ENCODE data around the gene PANK1.

The PANK1 gene

DNA sequence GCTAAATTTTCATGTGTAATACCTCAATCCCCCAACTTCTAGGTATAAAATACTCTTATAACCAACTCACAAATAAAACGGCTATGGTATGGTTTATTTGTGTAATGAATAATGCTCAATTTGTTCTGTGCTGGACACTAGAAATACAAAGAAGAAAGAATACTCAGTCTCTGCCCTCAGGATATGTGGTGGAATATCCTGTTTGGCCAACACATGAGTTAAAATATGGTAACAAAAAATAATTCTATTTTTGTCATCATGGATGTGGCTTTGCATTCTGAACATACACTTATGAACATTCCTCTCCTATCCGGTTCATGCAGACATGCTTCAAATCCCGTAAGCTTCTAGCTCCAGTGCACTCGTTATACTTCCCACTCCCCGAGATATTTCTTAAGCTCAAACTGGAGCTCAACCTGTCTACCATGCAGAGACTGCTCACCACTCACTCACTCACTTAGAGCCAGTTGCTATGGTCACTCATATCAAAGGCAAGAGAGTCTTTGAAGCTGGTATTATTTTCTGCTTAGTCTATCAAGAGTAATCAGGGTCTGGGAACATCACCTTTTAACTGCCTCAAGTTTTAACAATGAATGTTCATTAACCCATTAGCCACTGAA, 55.8 kb downstream of the PANK1 start:
- H3K36me3 ChIP-seq (ENCODE audit: insufficient read depth, low read length), result peaks cover 2% of the 10 kb centered on the region
- no peak overlapping the region for H3K9ac ChIP-seq (ENCODE audit: low read depth, low read length)
- no peaks in the 10 kb centered on the region for H3K9me3 ChIP-seq (replicated peaks; ENCODE audit: low read length)
- H3K4me1 ChIP-seq (ENCODE audit: control insufficient read depth, insufficient read depth, low read length), result peaks cover 27% of the 10 kb centered on the region
- H3K27me3 ChIP-seq (ENCODE audit: control insufficient read depth, insufficient read depth, low read length), result no peaks in the 10 kb centered on the region
- no peak overlapping the region for H3K4me2 ChIP-seq (ENCODE audit: low read length)
- no peak overlapping the region for H3K4me3 ChIP-seq (ENCODE audit: low read length)

- H3K4me2 ChIP-seq (ENCODE audit: low read length), result no peak overlapping the region
- H3K4me1 ChIP-seq (ENCODE audit: control insufficient read depth, insufficient read depth, low read length), result peaks cover 27% of the 10 kb centered on the region
- no peaks in the 10 kb centered on the region for H3K27me3 ChIP-seq (ENCODE audit: control insufficient read depth, insufficient read depth, low read length)
- H3K9ac ChIP-seq (ENCODE audit: low read depth, low read length), result no peak overlapping the region
- no peak overlapping the region for H3K4me3 ChIP-seq (ENCODE audit: low read length)
- H3K9me3 ChIP-seq (replicated peaks; ENCODE audit: low read length), result no peaks in the 10 kb centered on the region
- peaks cover 2% of the 10 kb centered on the region for H3K36me3 ChIP-seq (ENCODE audit: insufficient read depth, low read length)
These were observed 56.4 kb downstream of the PANK1 start for GRCh38 chr10:89588671-89589070.

DNA sequence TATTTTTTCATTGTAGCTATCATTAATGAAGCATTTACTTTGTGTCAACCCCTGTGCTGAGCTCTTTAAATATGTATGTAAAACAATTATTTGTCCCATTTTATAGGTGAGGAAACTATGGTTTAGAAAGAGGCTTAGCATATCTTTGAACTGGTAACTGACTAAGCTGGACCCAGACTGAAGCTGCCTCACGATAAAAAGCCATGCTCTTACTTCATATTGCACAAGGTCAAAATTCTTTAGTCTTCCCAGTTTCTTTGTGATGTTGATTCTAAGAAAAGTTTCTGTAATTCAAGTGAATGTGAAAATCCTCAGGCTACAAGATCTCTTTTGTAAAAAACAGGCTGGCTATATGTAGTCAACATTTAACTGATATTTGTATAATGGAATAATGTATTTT, 63.0 kb downstream of the PANK1 start:
- Histone ChIP-seq H3K4me2 (ENCODE audit: low read length) (no peak overlapping the region), H3K9me3 (replicated peaks; ENCODE audit: low read length) (no peaks in the 10 kb centered on the region), H3K36me3 (ENCODE audit: insufficient read depth, low read length) (peaks cover 2% of the 10 kb centered on the region), H3K4me1 (ENCODE audit: control insufficient read depth, insufficient read depth, low read length) (no peaks in the 10 kb centered on the region), H3K4me3 (ENCODE audit: low read length) (no peak overlapping the region), H3K27me3 (ENCODE audit: control insufficient read depth, insufficient read depth, low read length) (no peaks in the 10 kb centered on the region), H3K9ac (ENCODE audit: low read depth, low read length) (no peak overlapping the region)

DNA sequence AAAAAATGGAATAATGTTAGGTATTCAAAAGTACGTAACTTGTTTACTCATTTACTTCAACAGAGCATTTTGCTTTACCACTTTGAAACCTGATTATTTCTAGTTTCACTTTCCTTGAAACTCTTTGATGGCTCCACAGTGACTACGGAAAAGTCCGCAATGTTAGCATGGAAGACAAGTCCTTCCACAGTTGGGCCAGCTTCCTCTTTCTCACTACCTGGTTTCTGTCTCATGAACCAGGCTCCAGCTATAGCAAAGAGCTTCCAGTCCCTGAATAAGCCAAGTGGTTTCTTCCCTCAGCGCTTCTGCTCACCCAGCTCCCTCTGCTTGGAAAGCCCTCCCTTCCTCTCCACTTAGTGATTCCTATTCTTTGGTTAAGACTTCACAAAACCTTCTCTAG, 64.8 kb downstream of the PANK1 start:
- Histone ChIP-seq H3K4me3 (ENCODE audit: low read length) (no peak overlapping the region), H3K36me3 (ENCODE audit: insufficient read depth, low read length) (no peaks in the 10 kb centered on the region), H3K27me3 (ENCODE audit: control insufficient read depth, insufficient read depth, low read length) (no peaks in the 10 kb centered on the region), H3K9me3 (replicated peaks; ENCODE audit: low read length) (no peaks in the 10 kb centered on the region), H3K4me1 (ENCODE audit: control insufficient read depth, insufficient read depth, low read length) (peaks cover 3% of the 10 kb centered on the region), H3K4me2 (ENCODE audit: low read length) (no peak overlapping the region), H3K9ac (ENCODE audit: low read depth, low read length) (no peak overlapping the region)

- Histone ChIP-seq H3K4me3 (ENCODE audit: low read length) (no peak overlapping the region), H3K4me2 (ENCODE audit: low read length) (no peak overlapping the region), H3K4me1 (ENCODE audit: control insufficient read depth, insufficient read depth, low read length) (peaks cover 15% of the 10 kb centered on the region), H3K9ac (ENCODE audit: low read depth, low read length) (no peak overlapping the region), H3K27me3 (ENCODE audit: control insufficient read depth, insufficient read depth, low read length) (no peaks in the 10 kb centered on the region), H3K36me3 (ENCODE audit: insufficient read depth, low read length) (no peaks in the 10 kb centered on the region), H3K9me3 (replicated peaks; ENCODE audit: low read length) (no peaks in the 10 kb centered on the region)
These were observed 68.3 kb downstream of the PANK1 start for GRCh38 chr10:89576696-89577095.

DNA sequence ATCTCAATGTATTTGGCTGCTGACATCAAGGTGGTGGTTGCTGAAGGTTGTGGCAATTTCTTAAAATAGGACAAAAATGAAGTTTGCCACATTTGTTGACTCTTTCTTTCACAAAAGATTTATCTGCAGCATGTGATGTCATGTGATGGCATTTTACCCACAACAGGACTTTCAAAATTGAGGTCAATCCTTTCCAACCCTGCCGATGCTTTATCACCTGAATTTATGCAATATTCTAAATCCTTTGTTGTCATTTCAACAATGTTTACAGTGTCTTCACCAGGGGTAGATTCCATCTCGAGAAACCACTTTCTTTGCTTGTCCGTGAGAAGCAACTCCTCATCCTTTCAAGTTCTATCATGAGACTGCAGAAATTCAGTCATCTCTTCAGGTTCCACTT, 69.0 kb downstream of the PANK1 start:
- no peak overlapping the region for H3K4me2 ChIP-seq (ENCODE audit: low read length)
- H3K4me1 ChIP-seq (ENCODE audit: control insufficient read depth, insufficient read depth, low read length), result peaks cover 15% of the 10 kb centered on the region
- no peak overlapping the region for H3K9ac ChIP-seq (ENCODE audit: low read depth, low read length)
- no peak overlapping the region for H3K4me3 ChIP-seq (ENCODE audit: low read length)
- no peaks in the 10 kb centered on the region for H3K27me3 ChIP-seq (ENCODE audit: control insufficient read depth, insufficient read depth, low read length)
- H3K36me3 ChIP-seq (ENCODE audit: insufficient read depth, low read length), result no peaks in the 10 kb centered on the region
- no peaks in the 10 kb centered on the region for H3K9me3 ChIP-seq (replicated peaks; ENCODE audit: low read length)

GRCh38 chr10:89575031-89575430, 70.0 kb downstream of the PANK1 start:
- Histone ChIP-seq H3K4me3 (ENCODE audit: low read length) (no peak overlapping the region), H3K9ac (ENCODE audit: low read depth, low read length) (no peak overlapping the region), H3K36me3 (ENCODE audit: insufficient read depth, low read length) (no peaks in the 10 kb centered on the region), H3K4me2 (ENCODE audit: low read length) (peak overlapping the region; percentile 12), H3K4me1 (ENCODE audit: control insufficient read depth, insufficient read depth, low read length) (peaks cover 15% of the 10 kb centered on the region), H3K9me3 (replicated peaks; ENCODE audit: low read length) (no peaks in the 10 kb centered on the region), H3K27me3 (ENCODE audit: control insufficient read depth, insufficient read depth, low read length) (no peaks in the 10 kb centered on the region)

GRCh38 chr10:89574368-89574767, 70.7 kb downstream of the PANK1 start:
- Histone ChIP-seq H3K4me1 (ENCODE audit: control insufficient read depth, insufficient read depth, low read length) (peaks cover 15% of the 10 kb centered on the region), H3K27me3 (ENCODE audit: control insufficient read depth, insufficient read depth, low read length) (no peaks in the 10 kb centered on the region), H3K4me3 (ENCODE audit: low read length) (no peak overlapping the region), H3K9ac (ENCODE audit: low read depth, low read length) (no peak overlapping the region), H3K9me3 (replicated peaks; ENCODE audit: low read length) (no peaks in the 10 kb centered on the region), H3K4me2 (ENCODE audit: low read length) (peak overlapping the region; percentile 3), H3K36me3 (ENCODE audit: insufficient read depth, low read length) (no peaks in the 10 kb centered on the region)

DNA sequence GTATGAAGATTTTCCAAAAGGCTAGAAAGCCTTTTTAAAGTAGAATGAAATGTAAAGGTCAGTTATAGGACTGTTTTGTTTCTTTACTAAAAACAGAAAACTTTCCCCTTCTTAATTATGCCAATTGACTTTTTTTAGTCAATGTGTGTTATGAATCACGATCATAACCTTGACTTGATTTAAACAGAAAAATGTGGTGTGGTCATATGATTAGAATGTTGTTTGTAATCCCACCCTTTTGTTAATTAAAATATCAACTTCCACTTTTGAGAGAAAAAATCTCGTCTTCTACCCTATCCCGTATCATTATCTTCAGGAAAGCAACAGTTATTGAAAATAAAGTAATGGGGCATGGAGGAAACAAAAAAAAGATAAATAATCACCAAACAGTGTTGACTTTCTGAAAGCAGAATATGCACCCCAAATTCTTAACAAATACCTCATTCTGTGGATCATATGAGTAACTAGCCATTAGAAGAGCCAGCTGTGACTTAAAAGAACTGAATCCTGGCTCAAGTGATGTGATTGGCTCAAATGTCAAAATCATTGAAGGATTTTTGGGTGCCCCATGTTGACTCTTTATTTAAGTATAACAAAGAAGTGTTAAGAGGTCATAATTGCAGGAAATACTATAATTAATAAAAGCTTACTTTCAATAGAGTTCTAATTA, 77.3 kb downstream of the PANK1 start:
- H3K9ac ChIP-seq (ENCODE audit: low read depth, low read length), result no peak overlapping the region
- H3K27me3 ChIP-seq (ENCODE audit: control insufficient read depth, insufficient read depth, low read length), result no peaks in the 10 kb centered on the region
- H3K4me3 ChIP-seq (ENCODE audit: low read length), result no peak overlapping the region
- H3K9me3 ChIP-seq (replicated peaks; ENCODE audit: low read length), result no peaks in the 10 kb centered on the region
- H3K4me1 ChIP-seq (ENCODE audit: control insufficient read depth, insufficient read depth, low read length), result peaks cover 12% of the 10 kb centered on the region
- H3K36me3 ChIP-seq (ENCODE audit: insufficient read depth, low read length), result no peaks in the 10 kb centered on the region
- peak overlapping the region; percentile 33 for H3K4me2 ChIP-seq (ENCODE audit: low read length)

DNA sequence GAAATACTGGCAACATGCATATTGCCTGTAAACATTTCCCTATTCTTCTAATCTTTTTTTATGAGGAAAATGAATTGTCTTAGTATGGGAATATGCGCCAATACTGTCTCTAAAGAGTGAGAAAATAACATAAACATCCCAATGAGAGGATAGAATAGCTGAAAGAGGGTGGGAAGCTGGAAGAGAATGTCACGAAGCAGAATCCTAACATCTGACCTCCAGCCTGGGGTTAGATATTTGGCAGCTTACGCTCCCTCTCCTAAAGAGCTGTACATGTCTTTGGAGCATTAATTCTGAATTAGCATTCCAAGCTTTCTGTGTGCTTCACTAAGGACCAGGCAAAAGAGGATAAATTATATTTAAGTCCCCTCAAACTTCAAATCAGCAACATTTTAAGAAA, 78.0 kb downstream of the PANK1 start:
- Histone ChIP-seq H3K9me3 (replicated peaks; ENCODE audit: low read length) (no peaks in the 10 kb centered on the region), H3K4me3 (ENCODE audit: low read length) (no peak overlapping the region), H3K4me1 (ENCODE audit: control insufficient read depth, insufficient read depth, low read length) (peaks cover 12% of the 10 kb centered on the region), H3K36me3 (ENCODE audit: insufficient read depth, low read length) (no peaks in the 10 kb centered on the region), H3K4me2 (ENCODE audit: low read length) (peak overlapping the region; percentile 33), H3K27me3 (ENCODE audit: control insufficient read depth, insufficient read depth, low read length) (no peaks in the 10 kb centered on the region), H3K9ac (ENCODE audit: low read depth, low read length) (no peak overlapping the region)

- Histone ChIP-seq H3K27me3 (ENCODE audit: control insufficient read depth, insufficient read depth, low read length) (no peaks in the 10 kb centered on the region), H3K4me3 (ENCODE audit: low read length) (no peak overlapping the region), H3K4me1 (ENCODE audit: control insufficient read depth, insufficient read depth, low read length) (peaks cover 12% of the 10 kb centered on the region), H3K4me2 (ENCODE audit: low read length) (no peak overlapping the region), H3K9me3 (replicated peaks; ENCODE audit: low read length) (no peaks in the 10 kb centered on the region), H3K9ac (ENCODE audit: low read depth, low read length) (no peak overlapping the region), H3K36me3 (ENCODE audit: insufficient read depth, low read length) (no peaks in the 10 kb centered on the region)
These were observed 78.7 kb downstream of the PANK1 start for GRCh38 chr10:89566095-89566950.

Data from skeletal muscle satellite cell (primary cell).